GM18505 (cell line): ENCODE data around the gene OR5K3.
A peak's percentile ranks its signal among the peaks of the same experiment; 100 is the strongest.

ENCODE experiments used
- ATAC-seq: cut with Tn5 transposase; IDR thresholded peaks from one replicate; pipeline ENCODE4 v1.9.1; 2021; ENCODE audit not compliant: unreplicated experiment
- POLR2A ChIP-seq: IDR thresholded peaks from 4 replicates; pipeline ENCODE4 v1.6.1; 2011; ENCODE audit warnings: borderline replicate concordance; ENCODE audit not compliant: insufficient read depth, insufficient read length; ENCODE audit errors: extremely low read depth

The OR5K3 gene, protein sequence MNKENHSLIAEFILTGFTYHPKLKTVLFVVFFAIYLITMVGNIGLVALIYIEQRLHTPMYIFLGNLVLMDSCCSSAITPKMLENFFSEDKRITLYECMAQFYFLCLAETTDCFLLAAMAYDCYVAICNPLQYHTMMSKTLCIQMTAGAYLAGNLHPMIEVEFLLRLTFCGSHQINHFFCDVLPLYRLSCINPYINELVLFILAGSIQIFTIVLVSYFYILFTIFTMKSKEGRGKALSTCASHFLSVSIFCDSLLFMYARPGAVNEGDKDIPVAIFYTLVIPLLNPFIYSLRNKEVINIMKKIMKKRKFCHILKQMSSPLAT

DNA sequence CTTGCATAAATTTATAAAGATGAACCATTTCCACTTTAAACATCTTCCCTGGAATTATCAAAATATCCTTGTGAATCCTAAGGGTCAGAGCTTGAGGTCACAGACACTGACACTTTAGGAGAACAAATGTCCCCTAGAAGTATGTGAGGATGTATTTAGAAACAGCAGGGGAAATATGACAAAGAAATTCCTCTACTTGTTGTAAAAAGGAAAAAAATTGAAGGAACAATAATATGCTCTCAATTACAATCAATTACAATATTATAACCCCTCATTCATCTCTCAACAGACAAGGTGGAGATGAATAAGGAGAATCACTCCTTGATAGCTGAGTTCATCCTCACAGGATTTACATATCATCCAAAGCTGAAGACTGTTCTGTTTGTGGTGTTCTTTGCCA, at the start of gene OR5K3:
OR5K3 (plus strand) TSS at position 301 of the 400 bp plus-strand sequence; CDS start at position 301, 0 bp downstream.
- ATAC-seq: no peak

DNA sequence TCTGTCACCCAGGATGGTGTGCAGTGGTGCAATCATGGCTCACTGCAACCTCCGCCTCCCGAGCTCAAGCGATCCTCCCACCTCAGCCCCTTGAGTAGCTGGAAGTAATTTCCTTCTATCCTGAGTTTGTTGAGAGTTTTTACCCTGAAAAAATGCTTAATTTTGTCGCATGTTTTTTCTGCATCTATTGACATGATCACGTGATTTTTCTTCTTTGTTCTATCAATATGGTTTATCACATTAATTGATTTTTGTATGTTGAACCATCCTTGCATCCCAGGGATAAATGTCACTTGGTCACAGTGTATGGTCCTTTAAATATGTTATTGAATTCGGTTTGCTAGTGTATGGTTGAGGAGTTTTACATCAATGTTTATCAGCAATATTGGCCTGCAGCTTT, 48.7 kb upstream of the OR5K3 start:
- no peak for ATAC-seq
- no peak for TF ChIP-seq POLR2A

More for the DNA sequence above, at the start of gene OR5K3:
- no peak for TF ChIP-seq POLR2A

DNA sequence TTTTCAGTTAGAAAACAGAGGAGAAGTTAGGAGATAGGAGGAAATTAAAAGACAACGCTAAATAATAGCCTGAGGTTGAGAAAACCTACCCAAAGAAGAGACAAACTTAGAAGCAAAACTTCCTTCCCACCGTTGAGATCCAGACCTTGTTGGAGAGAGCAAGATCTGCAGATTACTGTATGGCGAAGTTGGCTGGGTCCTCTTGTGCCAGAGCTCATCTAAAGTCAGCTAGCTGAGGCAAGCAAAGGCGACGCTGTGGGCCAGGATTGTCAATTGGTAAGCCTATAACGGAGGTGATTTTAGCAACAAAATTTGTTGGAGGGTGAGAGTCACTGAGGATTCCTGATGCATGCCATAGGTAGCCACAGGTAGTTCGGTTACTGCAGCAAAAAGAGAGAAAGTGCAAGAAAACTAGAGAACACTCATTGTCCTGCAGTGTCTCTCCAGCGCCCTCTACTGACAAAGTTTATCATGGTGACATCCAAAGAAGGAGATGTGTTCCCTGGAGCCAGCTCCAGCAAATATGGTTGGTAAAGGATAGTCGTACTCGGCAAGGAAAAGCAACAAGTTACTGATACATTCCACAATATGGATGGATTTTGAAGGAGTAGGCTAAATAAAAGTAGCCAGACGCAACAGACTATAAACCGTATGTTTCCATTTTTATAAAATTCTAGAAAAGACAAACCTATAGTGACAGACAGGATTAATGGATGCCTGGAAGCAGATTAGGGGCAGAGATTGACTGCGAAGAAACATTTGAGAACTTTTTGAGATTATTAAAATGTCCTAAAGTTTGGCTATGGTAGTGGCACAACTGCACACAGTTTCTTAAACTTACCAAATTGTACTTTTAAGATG, 46.6 kb upstream of the OR5K3 start:
- ATAC-seq: no peak
- TF ChIP-seq POLR2A: no peak

DNA sequence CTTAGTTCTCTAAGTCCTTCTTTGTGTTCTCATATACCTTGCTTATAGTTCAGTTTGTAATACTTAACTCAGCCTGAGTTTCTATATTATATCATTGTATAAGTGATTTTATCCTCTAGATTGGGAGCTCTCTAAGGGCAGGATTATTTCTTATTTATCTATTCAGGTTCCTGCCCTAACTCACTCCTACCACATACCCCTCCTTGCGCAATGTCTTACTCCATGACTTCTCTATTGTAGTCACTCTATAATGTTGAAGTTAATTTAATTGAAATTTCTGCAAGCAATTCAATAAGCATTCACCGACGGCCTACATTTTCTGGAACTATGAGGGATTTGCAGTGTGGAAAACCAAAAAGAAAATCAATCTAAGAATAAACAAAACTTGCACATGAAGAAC, 40.4 kb upstream of the OR5K3 start:
- no peak for ATAC-seq
- TF ChIP-seq POLR2A: no peak

DNA sequence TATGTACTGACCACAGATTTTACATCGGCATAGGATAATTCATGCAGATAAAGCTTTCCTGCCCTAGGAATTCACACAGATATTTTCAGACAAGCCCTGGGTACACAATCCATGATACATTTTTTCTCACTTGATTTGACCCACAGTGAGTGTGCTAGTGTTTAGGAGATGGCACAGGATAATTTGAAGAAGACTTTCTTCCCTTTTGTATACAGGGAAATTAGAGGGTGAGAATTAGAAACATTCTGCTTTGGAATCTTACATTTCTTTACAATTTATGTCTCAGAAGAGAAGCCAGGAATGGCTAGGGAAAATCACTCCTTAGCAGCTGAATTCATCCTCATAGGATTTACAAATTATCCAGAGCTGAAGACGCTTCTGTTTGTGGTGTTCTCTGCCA, 36.9 kb upstream of the OR5K3 start, which contains the start of gene OR5K4:
OR5K4 (plus strand) TSS at position 301 of the 400 bp plus-strand sequence; CDS start at position 301, 0 bp downstream.
- TF ChIP-seq POLR2A: no peak
- ATAC-seq: no peak

DNA sequence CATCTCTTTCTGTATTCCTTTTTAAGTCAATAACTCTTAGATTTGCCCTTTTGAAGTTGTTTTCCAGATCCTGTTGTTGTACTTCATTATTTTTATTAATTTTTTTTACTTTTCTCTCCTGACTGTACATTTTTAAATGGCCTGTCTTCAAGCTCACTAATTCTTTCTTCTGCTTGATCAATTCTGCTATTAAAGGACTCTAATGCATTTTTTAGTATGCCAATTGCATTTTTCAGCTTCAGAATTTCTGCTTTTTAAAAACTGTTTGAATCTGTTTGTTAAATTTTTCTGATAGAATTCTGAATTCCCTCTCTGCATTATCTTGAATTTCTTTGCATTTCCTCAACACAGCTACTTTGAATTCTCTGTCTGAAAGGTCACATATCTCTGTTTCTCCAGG, 31.2 kb upstream of the OR5K3 start:
- no peak for TF ChIP-seq POLR2A
- no peak for ATAC-seq

DNA sequence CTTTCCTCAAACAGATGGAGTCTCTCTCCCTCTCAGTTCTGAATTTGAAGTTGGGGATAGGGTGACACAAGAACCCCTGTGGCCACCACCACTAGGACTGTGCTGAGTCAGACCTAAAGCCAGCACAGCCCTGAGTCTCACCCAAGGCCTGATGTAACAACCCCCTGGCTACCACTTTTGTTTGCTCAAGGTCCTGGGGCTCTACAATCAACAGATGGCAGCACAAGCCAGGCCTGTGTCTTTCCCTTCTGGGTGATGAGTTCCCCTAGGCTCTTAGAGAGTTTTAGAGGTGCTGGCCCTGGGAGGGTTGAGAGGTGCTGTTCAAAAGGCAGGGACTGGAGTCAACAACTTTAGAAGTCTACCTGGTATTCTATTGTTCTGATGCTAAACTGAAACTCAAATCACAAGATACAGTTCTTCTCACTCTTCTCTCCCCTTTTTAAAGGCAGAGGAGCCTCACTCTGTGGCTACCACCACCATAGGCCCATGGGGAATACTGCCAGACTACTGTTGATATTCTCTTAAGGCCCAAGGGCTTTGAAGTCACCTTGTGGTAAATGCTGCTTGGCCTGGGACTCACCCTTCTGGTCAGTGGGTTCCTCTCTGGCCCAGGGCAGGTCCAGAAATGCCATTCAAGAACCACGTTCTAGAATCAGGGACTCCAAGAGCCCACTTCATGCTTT, 30.3 kb upstream of the OR5K3 start:
- peak; percentile 88 for ATAC-seq
- TF ChIP-seq POLR2A: no peak

DNA sequence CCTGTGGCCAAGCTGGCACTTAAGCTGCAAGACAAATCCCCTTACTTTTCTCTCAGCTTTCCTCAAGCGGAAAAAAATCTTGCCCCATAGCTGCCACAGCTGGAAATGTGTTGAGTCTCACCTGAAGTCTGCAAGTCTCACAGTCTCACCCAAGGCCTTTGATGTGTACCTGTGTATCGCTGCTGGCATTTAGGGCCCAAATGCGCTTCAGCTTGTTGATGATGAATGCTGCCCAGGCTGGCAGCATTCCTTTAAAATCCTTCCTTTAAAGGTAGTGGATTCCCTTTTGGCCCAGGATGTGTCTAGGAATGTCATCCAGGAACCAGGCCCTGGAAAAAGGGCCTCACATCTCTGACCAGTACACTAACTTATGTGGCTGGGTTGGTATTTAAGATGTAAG, 29.8 kb upstream of the OR5K3 start:
- no peak for TF ChIP-seq POLR2A

DNA sequence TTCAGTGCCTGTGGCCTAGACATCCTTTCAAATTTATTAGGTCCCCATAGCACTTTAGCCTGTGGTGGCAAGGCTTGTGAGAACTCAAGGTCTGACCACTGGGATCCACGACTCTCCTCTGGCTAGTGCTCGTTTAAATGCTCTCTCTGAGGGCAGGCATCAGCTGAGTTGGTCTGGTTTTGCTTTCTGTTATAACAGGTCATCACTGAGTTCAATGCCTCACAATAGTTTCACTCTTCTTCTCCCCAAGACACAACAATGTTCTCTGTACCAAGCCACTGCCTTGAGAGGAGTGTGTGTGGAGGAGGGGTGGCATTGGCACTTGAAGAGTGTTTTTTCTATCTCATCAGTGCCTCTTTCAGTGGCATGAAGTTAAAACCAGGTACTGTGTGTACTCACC, 29.2 kb upstream of the OR5K3 start:
- ATAC-seq: no peak
- TF ChIP-seq POLR2A: no peak

More for the DNA sequence above, 29.8 kb upstream of the OR5K3 start:
- no peak for ATAC-seq

DNA sequence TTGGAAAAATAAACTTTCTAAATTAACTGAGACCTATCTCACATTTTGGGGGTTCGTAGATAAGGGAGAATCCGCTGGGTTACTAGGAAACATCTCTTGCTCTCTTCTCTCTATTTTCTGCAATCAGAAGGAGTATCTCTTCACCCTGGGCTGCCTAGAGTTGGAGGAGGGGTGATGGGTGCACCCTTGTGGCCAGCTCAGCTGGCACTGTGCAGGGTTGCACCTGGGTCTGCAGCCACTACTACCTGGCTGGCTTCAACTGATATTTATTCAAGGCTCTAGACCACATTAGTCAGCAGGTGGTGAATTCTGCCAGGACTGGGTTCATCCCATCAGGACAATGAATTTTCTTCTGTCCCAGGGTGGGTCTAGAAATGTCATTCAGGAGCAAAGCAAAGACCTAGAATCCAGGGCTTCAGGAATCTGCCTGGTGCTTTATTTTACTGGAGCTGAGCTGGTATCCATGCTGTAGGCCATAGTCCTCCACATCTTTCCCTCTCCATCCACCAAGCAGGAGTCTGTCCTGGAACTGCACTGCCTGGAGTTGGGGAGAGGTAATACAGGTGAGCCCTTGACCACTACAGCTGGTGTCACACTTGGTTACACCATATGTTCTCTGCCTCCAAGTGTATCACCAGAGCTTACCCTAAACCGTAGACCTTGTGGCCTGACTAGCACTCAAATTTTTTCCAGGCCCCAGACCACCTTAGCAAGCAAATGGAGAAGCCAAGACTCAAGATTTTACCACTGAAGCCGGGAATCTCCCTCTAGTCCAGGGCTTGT, 22.8 kb upstream of the OR5K3 start:
- no peak for ATAC-seq
- TF ChIP-seq POLR2A: no peak

DNA sequence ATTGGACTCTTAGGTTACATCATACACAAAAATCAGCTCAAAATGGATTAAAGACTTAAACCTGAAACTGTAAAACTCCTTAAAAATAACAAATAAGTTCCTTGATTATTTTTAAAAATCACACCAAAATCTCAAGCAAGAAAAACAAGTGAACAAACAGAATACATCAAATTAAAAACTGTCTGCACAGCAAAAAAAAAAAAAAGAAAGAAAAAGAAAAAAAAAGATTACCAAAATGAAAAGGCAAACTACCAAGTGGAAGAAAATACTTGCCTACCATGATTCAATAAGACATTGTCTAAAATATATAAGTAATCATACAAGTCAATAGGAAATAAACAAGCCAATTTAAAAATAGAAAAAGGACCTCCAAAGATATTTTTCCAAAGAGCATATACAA, 19.3 kb upstream of the OR5K3 start:
- no peak for TF ChIP-seq POLR2A
- ATAC-seq: no peak

DNA sequence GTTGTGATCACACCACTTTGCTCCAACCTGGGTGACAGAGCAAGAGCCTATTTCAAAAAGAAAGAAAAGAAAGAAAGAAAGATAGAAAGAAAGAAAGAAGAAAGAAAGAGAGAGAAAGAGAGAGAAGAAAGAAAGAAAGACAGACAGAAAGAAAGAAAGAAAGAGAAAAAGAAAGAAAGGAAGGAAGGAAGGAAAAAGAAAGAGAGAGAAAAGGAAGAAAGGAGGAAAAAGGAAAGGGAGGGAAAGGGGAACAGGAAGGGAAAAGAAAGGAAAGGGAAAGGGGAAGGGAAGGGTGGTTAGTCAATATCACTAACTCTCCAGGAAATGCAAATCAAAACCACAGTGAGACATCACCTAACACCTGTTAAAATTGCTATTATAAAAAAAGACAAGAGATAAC, 18.6 kb upstream of the OR5K3 start:
- no peak for ATAC-seq
- TF ChIP-seq POLR2A: no peak

DNA sequence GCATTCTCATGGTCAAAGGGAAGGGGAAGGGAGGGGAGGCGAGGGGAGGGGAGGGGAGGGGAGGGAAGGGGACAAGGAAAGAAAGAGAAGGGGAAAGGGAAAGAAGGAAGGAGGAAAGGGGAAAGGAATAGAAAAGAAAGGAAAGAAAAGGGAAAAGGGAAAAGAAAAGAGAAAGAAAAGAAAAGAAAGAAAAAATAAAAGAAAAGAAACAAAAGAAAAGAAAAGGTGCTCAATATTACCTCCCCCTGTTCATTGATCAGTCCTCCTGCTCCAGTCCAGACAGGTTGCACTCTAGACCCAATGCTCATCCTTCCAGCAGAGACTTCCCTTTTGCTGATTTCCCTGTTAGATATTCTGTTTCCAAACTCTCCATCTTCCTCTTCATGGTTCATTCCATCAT, 18.0 kb upstream of the OR5K3 start:
- no peak for ATAC-seq
- TF ChIP-seq POLR2A: no peak
